WI38 (cell line): ENCODE measurements around the gene S100A5.
"Not testable (repeated sequence)": the region's sequence is repeated elsewhere in the genome, so short reads cannot be mapped to it uniquely, and the experiment has no call there.

Experiments
- H3K4me3 ChIP-seq: 2 replicates; pipeline ENCODE4 v1.5.1; 2011; ENCODE audit warnings: low read depth, mild to moderate bottlenecking, control low read depth, low read length
- TF ChIP-seq, protein P1 (sequence below): IDR thresholded peaks from 2 replicates; pipeline ENCODE4 v1.5.1; 2012; ENCODE audit warnings: low read depth, mild to moderate bottlenecking, control low read depth, low read length

The S100A5 gene

DNA sequence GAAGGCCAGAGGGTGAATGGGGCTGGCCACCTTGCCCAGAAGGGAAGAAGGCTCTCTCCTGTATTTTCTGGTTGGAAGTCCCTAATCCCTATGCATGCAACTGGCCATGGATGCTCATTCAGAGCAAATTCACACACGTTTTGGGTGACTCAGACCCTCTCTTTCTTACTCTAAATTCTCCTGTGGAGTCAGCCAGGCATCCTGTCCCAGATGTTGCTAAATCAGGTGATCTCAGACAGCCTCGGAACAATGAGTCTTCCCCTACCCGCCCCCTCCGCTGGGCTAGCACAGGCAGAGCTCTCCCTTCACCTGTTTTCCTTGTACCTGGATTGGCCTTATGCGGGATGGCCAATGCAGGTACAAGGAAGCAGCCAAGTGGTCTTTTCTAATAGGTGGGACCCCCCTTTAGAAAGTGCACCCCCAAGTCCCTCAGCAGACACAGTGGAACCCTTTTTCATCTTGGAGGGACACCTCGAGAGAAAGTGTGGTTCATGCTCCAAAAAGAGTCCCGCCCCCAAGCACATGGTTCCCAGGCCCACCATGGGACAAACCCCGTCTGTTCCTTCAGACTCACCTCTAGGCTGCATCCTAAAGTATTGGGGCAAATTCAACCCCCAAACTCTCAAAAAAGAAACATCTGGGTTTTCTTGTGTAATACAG, 13.6 kb downstream of the S100A5 start:
- H3K4me3 ChIP-seq, result no peak overlapping the region
- TF ChIP-seq, protein P1, sequence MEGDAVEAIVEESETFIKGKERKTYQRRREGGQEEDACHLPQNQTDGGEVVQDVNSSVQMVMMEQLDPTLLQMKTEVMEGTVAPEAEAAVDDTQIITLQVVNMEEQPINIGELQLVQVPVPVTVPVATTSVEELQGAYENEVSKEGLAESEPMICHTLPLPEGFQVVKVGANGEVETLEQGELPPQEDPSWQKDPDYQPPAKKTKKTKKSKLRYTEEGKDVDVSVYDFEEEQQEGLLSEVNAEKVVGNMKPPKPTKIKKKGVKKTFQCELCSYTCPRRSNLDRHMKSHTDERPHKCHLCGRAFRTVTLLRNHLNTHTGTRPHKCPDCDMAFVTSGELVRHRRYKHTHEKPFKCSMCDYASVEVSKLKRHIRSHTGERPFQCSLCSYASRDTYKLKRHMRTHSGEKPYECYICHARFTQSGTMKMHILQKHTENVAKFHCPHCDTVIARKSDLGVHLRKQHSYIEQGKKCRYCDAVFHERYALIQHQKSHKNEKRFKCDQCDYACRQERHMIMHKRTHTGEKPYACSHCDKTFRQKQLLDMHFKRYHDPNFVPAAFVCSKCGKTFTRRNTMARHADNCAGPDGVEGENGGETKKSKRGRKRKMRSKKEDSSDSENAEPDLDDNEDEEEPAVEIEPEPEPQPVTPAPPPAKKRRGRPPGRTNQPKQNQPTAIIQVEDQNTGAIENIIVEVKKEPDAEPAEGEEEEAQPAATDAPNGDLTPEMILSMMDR, result no peak

DNA sequence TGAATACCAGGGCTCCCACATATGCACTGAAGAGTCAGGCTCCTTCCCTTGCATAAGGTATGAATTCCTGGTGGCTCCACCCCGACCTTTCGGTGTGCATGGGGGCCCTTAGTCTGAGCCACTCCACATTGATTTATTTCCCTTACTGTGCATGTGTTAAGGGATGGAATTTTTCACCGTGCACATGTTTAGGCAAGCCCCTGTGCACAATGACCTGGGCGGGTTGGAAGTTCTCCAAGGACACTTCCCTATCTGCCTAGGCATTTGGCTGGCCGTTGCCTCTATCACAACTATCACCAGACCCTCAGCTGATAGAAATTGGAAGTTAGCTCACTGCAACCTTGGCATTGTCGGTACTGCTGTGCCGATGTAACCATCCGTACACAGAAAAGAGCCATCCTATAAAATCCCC, 14.6 kb downstream of the S100A5 start:
- TF ChIP-seq, protein P1, result no peak

DNA sequence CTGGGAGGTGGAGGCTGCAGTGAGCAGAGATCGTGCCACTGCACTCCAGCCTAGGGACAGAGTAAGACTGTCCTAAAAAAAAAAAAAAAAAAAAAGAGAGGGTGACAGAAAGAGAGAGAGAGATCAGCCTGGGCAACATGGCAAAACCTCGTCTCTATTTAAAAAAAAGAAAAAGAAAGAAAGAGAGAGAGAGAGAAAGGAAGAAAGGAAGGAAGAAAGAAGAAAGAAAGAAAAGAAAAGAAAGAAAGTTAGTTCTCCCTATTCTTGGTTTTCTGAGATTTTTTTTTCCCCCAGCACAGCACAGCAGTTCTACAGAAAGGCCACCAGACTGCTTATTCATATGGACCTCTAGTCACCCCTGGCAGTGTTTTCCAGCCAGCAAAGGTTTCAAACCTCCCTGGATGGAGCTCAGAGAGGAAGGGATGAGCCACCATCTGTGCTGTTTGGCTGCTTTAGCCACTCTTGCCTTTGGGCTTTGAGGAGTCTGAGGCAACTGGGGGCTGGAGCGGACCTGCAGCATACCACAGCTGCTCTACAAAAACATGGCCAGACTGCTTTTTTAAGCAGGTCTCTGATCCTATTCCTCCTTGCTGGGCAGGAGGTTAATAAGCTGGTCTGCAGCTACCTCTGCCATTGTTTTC, 15.5 kb downstream of the S100A5 start:
- TF ChIP-seq, protein P1, result no peak
- H3K4me3 ChIP-seq, result no peak overlapping the region

More for the DNA sequence above, 14.6 kb downstream of the S100A5 start:
- no peak overlapping the region for H3K4me3 ChIP-seq

DNA sequence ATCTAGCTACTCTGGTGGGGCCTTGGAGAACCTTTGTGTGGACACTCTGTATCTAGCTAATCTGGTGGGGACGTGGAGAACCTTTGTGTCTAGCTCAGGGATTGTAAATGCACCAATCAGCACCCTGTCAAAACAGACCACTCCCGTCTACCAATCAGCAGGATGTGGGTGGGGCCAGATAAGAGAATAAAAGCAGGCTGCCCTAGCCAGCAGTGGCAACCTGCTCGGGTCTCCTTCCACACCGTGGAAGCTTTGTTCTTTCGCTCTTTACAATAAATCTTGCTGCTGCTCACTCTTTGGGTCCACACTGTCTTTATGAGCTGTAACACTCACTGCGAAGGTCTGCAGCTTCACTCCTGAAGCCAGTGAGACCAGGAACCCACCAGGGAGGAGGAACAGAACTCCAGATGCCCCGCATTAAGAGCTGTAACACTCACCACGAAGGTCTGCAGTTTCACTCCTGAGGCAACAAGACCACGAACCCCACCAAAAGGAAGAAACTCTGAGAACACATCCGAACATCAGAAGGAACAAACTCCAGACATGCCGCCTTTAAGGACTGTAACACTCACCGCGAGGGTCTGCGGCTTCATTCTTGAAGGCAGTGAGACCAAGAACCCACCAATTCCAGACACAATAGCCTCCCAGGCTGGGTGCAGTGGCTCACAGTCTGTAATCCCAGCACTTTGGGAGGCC, 18.2 kb downstream of the S100A5 start:
- not testable (repeated sequence) for H3K4me3 ChIP-seq

DNA sequence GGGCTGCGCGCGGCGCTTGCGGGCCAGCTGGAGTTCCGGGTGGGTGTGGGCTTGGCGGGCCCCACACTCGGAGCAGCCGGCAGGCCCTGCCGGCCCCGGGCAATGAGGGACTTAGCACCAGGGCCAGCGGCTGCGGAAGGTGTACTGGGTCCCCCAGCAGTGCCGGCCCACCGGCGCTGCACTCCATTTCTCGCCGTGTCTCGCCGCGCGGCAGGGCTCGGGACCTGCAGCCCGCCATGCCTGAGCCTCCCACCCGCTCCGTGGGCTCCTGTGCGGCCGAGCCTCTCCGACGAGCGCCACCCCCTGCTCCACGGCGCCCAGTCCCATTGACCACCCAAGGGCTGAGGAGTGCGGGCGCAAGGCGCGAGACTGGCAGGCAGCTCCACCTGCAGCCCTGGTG, 18.9 kb downstream of the S100A5 start:
- H3K4me3 ChIP-seq, result not testable (repeated sequence)

DNA sequence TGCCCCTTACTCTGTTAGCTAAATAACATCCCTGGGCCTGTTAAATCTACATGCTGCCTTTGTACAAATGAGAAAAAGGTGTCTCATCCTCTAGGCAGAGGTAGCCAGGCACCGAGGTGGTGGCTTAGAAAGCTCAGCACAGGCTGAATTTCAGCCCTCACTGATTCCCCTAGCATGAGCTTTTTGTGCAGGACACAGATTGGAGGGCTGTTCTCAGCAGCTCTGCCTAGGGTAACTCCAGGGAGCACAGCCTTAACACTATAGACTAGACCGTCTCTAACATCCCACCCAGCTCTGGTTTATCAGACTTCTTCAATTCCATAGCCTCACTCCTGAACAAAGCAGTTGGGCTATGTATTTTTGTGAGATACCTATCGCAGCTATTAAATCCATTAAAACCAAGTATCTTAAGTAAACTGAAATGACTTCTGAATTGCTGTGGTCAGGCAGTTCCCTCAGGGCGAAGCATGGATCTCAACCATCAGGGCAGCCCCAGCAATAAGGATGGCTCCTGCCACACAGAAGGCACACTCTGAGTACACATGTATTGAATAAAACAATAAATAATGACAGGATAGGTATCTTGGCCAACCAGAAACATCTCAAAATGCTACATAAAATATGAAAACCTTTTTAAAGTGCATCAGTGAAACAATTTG, 19.8 kb downstream of the S100A5 start:
- TF ChIP-seq, protein P1, result no peak
- H3K4me3 ChIP-seq, result no peak overlapping the region

DNA sequence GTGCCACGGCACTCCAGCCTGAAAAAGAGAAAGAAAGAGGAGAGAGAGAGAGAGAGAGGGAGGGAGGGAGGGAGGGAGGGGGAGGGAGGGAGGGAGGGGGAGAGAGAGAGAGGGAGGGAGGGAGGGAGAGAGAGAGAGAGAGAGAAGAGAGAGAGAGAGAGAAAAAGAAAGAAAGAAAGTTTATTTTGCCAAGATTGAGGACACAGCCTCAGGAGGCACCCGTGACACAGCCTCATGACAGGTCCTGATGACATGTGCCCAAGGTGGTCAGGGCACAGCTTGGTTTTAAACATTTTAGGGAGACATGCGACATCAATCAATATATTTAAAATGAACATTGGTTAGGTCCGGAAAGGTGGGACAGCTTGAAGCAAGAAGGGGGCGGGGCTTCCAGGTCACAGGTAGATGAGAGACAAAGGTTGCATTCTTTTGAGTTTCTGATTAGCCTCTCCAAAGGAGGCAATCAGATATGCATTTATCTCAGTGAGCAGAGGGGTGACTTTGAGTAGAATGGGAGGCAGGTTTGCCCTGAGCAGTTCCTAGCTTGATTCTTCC, 20.5 kb downstream of the S100A5 start:
- H3K4me3 ChIP-seq, result not testable (repeated sequence)

DNA sequence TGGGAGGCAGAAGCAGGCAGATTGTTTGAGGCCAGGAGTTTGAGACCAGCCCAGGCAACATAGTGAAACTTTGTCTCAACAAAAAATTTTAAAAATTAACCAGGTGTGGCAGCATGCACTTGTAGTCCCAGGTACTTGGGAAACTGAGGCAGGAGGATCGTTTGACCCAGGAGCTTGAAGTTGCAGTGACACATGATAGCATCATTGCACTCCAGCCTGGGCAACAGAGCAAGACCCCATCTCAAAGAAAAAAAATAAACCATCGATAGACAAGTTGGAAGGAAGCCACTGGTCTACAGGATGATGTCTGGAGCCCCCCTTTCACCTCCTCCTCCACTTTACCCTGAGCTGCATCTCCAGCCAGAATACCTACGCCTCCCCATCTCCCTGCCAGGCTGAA, 21.5 kb downstream of the S100A5 start:
- no peak overlapping the region for H3K4me3 ChIP-seq
- TF ChIP-seq, protein P1, result no peak
